Suprapubic skin (tissue), 3 donors: Measurements from ENCODE around the gene TASP1.

Source experiments
- POLR2A ChIP-seq, 2 donors: fragments of 450-650 bp; IDR thresholded peaks; one replicate each; pipeline ENCODE4 v1.6.1; 2017; ENCODE audit warnings: antibody characterized with exemption in 2 of 2, mild to moderate bottlenecking in 2 of 2, moderate library complexity in 2 of 2
- TF ChIP-seq, protein P1 (sequence below), 2 donors: fragments of 200-600 bp in 1 of 2; fragments of 450-650 bp in 1 of 2; sonication (generic) in 1 of 2; IDR thresholded peaks; one replicate each; pipeline ENCODE4 v1.5.1; 2016 to 2019; ENCODE audit warnings: antibody characterized with exemption in 2 of 2, mild to moderate bottlenecking in 1 of 2, moderate library complexity in 1 of 2

DNA sequence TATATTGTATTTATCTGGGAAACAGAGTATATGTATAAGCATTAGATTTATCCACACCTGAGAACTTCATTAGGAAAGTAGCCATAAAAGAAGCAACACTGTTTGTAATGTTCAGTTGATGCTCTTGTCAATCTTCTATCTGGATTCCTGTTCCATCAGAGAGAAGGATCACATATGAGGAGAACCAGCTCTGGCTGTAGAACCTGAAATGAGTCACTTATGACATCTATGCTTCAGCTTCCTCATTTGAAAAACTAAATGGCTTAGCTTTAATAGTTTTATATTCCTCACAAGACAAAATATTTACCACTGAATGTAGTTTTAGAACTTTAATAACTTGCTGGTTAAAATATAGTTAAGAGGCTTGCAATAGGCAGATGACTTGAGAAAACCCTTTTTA, 144.7 kb downstream of the TASP1 start:
- TF ChIP-seq, protein P1, sequence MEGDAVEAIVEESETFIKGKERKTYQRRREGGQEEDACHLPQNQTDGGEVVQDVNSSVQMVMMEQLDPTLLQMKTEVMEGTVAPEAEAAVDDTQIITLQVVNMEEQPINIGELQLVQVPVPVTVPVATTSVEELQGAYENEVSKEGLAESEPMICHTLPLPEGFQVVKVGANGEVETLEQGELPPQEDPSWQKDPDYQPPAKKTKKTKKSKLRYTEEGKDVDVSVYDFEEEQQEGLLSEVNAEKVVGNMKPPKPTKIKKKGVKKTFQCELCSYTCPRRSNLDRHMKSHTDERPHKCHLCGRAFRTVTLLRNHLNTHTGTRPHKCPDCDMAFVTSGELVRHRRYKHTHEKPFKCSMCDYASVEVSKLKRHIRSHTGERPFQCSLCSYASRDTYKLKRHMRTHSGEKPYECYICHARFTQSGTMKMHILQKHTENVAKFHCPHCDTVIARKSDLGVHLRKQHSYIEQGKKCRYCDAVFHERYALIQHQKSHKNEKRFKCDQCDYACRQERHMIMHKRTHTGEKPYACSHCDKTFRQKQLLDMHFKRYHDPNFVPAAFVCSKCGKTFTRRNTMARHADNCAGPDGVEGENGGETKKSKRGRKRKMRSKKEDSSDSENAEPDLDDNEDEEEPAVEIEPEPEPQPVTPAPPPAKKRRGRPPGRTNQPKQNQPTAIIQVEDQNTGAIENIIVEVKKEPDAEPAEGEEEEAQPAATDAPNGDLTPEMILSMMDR (IDR thresholded peaks at IDR 0.05) = no peak
- TF ChIP-seq POLR2A (IDR thresholded peaks at IDR 0.05) = no peak
